HG03457 (cell line): ENCODE measurements around the gene PSMB10.
"Not testable (repeated sequence)": the region's sequence is repeated elsewhere in the genome, so short reads cannot be mapped to it uniquely, and the experiment has no call there.

Experiments
- ATAC-seq: cut with Tn5 transposase; IDR thresholded peaks from one replicate; pipeline ENCODE4 v1.9.1; 2021; ENCODE audit warnings: moderate number of reproducible peaks; ENCODE audit not compliant: unreplicated experiment

PSMB10 gene

GRCh38 chr16:67936124-67936879 lies at the start of gene PSMB10:
Gene PSMB10 (minus strand): TSS chr16:67936850. CDS start chr16:67936749, 101 bp downstream.
- ATAC-seq: peak; percentile 35

GRCh38 chr16:67982011-67982696 lies 45.5 kb upstream of the PSMB10 start:
- ATAC-seq: no peak

- no peak for ATAC-seq
These were observed 43.5 kb upstream of the PSMB10 start, which contains the start of gene DPEP3 for GRCh38 chr16:67979955-67980678. Gene DPEP3 (minus strand): TSS chr16:67980499. CDS start chr16:67980380, 119 bp downstream.

GRCh38 chr16:67977469-67978227 lies 41.0 kb upstream of the PSMB10 start:
- no peak for ATAC-seq

GRCh38 chr16:67977005-67977404 lies 40.4 kb upstream of the PSMB10 start:
- ATAC-seq: no peak

- ATAC-seq: no peak
These were observed 39.6 kb upstream of the PSMB10 start for GRCh38 chr16:67976205-67976604.

GRCh38 chr16:67975321-67976105 lies 38.9 kb upstream of the PSMB10 start:
- no peak for ATAC-seq

- not testable (repeated sequence) for ATAC-seq
These were observed 35.6 kb upstream of the PSMB10 start for GRCh38 chr16:67972285-67972684.

- ATAC-seq: no peak
These were observed 34.5 kb upstream of the PSMB10 start for GRCh38 chr16:67971111-67971510.

- no peak for ATAC-seq
These were observed 32.8 kb upstream of the PSMB10 start for GRCh38 chr16:67969254-67970039.

- peak; percentile 51 for ATAC-seq
These were observed 32.0 kb upstream of the PSMB10 start, which contains the start of gene SLC12A4 for GRCh38 chr16:67968400-67969253. Gene SLC12A4 (minus strand): TSS chr16:67968637. CDS start chr16:67968553, 84 bp downstream.

GRCh38 chr16:67967958-67968399 lies 31.3 kb upstream of the PSMB10 start:
- peak; percentile 11 for ATAC-seq

- no peak for ATAC-seq
These were observed 30.7 kb upstream of the PSMB10 start for GRCh38 chr16:67967183-67967957.

- ATAC-seq: no peak
These were observed 30.0 kb upstream of the PSMB10 start for GRCh38 chr16:67966549-67967182.

GRCh38 chr16:67965668-67966548 lies 29.3 kb upstream of the PSMB10 start:
- ATAC-seq: no peak
